Transverse colon (tissue), 4 donors: ENCODE results near the gene OLA1. TPM values are rescaled to one million over a fixed set of nuclear protein-coding genes. Genes with fewer than 3 reads are reported as not detected.
A peak's percentile ranks its signal among the peaks of the same experiment; 100 is the strongest.

ENCODE experiments used
- DNase-seq: peaks from one replicate; pipeline ENCODE4 v3.0.0-alpha.2; 2019
- H3K27ac ChIP-seq, 4 donors: fragments of 200-600 bp; sonication (generic); 2 replicates each; pipeline ENCODE4 v1.5.1; 2016 to 2018; ENCODE audit warnings: inconsistent platforms in 4 of 4
- H3K27me3 ChIP-seq: fragments of 200-600 bp; sonication (generic); 2 replicates; pipeline ENCODE4 v1.5.1; 2017; ENCODE audit warnings: inconsistent platforms
- H3K36me3 ChIP-seq, 4 donors: fragments of 200-600 bp; sonication (generic); 2 replicates each; pipeline ENCODE4 v1.5.1; 2017 to 2019; ENCODE audit warnings: inconsistent platforms in 4 of 4
- H3K4me1 ChIP-seq, 4 donors: fragments of 200-600 bp; sonication (generic); 2 replicates each; pipeline ENCODE4 v1.5.1; 2017 to 2020; ENCODE audit warnings: inconsistent platforms in 4 of 4
- H3K4me3 ChIP-seq, 4 donors: fragments of 200-600 bp; sonication (generic); 1 replicate in 1 of 4; 2 replicates in 3 of 4; pipeline versions ENCODE4 v1.5.1 to v1.6.1; 2017 to 2019; ENCODE audit warnings: inconsistent platforms in 4 of 4
- H3K9me3 ChIP-seq, 2 donors: fragments of 200-600 bp; sonication (generic); 2 replicates each; pipeline ENCODE4 v1.5.1; 2017 to 2019; ENCODE audit warnings: inconsistent platforms in 2 of 2
- EP300 ChIP-seq: sonication (generic); formaldehyde crosslinking; IDR thresholded peaks from one replicate; pipeline ENCODE4 v1.6.1; 2017; ENCODE audit warnings: antibody characterized with exemption, low read depth
- POLR2A ChIP-seq: fragments of 450-650 bp; IDR thresholded peaks from one replicate; pipeline ENCODE4 v1.6.1; 2016; ENCODE audit warnings: antibody characterized with exemption, mild to moderate bottlenecking, moderate library complexity
- POLR2AphosphoS5 ChIP-seq, 3 donors: sonication (generic); formaldehyde crosslinking; IDR thresholded peaks; one replicate each; pipeline ENCODE4 v1.6.1; 2016; ENCODE audit warnings: antibody characterized with exemption in 3 of 3
- WGBS, 2 donors: methylation state at CpG; one replicate each; pipeline ENCODE4 v1.1.5; 2018; ENCODE audit warnings: low coverage in 1 of 2; 5-methylcytosine and 5-hydroxymethylcytosine counted together
- in situ Hi-C, 4 donors: fragments of 200-750 bp; cut with MboI; loops; one replicate each; pipeline versions ENCODE4 v1.15.0 to v1.15.1; 2017; ENCODE audit warnings: low sequenced_read_pairs in 3 of 4, low pct_ligation_motif_present in 1 of 4, low pct_unique_long_range_greater_than_20kb in 1 of 4
- intact Hi-C: fragments of 100-400 bp; cut with DNase I; formaldehyde crosslinking; loops from one replicate; pipeline ENCODE4 v1.15.1; 2023; ENCODE audit warnings: low total_unique reads
- total RNA-seq, 4 donors: library from RNA; depleted of rRNA; stranded (reverse); fragments of >200 nt; gene quantifications; one replicate each; pipeline ENCODE4 v1.1.0, GENCODE V29; 2016
- TF ChIP-seq, protein P1 (sequence below), 5 experiments: fragments of 200-600 bp in 3 of 5; fragments of 450-650 bp in 2 of 5; sonication (generic) in 3 of 5; IDR thresholded peaks; 1 replicate in 2 of 5; 2 replicates in 3 of 5; pipeline ENCODE4 v1.5.1; 2016 to 2017; ENCODE audit warnings: antibody characterized with exemption in 5 of 5, inconsistent platforms in 3 of 5, mild to moderate bottlenecking in 2 of 5, moderate library complexity in 1 of 5

The OLA1 gene
- total RNA-seq, 4 donors from 2014 or later, result 6.7 to 47.7 (median 37.1) TPM

DNA sequence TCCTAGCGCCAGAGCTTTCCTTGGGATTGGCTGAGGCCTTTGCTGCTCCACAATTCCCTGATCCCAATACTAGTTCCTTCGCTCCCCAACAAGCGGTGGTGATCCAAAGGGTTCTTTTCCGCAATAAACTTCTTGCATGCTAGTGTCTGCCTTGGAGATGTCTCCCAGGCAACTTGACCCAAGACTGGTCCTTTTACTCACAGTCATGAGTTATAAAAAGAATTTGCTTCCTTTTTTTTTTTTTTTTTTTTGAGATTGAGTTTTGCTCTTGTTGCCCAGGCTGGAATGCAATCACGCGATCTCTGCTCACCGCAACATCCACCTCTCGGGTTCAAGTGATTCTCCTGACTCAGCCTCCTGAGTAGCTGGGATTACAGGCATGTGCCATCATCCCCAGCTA is 193.4 kb downstream of the OLA1 start:
- H3K4me3 ChIP-seq, result no peak overlapping the region
- intact Hi-C loops, result no loop called here
- in situ Hi-C loops, result loop anchor here in 2 of 4 donors (25.0 kb wide), 1 partner anchor 643 kb away; no protein-coding TSS in a partner anchor
- WGBS, 2 donors, result 75 to 97% methylated on average over 7 to 8 of the region's 8 CpGs
- no peak for DNase-seq
- no peaks in the 10 kb centered on the region for H3K27me3 ChIP-seq
- TF ChIP-seq EP300 (no peak), POLR2A (no peak), POLR2AphosphoS5 (IDR thresholded peaks at IDR 0.05) (no peak)
- TF ChIP-seq, protein P1, sequence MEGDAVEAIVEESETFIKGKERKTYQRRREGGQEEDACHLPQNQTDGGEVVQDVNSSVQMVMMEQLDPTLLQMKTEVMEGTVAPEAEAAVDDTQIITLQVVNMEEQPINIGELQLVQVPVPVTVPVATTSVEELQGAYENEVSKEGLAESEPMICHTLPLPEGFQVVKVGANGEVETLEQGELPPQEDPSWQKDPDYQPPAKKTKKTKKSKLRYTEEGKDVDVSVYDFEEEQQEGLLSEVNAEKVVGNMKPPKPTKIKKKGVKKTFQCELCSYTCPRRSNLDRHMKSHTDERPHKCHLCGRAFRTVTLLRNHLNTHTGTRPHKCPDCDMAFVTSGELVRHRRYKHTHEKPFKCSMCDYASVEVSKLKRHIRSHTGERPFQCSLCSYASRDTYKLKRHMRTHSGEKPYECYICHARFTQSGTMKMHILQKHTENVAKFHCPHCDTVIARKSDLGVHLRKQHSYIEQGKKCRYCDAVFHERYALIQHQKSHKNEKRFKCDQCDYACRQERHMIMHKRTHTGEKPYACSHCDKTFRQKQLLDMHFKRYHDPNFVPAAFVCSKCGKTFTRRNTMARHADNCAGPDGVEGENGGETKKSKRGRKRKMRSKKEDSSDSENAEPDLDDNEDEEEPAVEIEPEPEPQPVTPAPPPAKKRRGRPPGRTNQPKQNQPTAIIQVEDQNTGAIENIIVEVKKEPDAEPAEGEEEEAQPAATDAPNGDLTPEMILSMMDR (IDR thresholded peaks at IDR 0.05), result no peak
- no peaks in the 10 kb centered on the region for H3K9me3 ChIP-seq
- no peaks in the 10 kb centered on the region for H3K36me3 ChIP-seq
- peaks cover 4 to 19% (median 10%) of the 10 kb centered on the region in 4 donors for H3K4me1 ChIP-seq
- no peak overlapping the region for H3K27ac ChIP-seq

DNA sequence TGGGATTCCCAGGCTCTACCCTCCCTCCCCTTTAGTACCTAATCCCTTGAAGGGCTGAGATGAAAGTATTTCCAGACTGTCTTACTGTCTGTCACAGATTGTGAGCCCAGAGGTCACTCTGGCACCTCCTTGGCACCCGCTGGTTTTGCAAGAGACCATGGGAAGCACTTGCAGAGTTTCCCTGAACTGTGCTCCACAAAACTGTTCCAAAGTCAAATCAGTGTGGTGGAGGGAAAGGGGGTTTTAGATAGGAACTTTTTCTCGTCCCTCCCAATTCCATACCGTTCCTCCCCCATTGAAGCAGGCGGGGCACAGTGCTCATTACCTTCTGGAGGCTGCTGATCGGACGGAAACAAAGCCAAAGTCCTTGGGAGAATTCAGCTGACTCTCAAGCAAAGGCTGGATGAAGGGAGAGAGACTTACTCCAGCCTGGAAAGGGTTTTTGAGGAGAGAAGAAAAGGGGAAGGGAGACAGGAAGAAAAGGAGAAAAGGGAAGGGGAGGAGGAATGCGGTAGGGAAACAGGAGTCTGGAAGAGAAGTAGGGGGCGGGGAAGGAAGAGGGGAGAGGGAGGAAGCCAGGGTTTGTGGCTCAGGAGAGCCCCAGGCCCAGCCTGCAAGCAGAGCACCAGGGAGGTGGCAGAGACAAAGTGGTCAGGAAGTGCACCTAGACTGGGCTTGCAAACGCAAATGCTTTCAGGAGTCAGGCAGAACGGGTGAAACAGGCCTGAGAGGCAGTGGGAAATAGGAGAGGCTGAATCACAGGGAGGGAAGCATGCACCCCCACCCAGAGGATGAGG is 194.8 kb downstream of the OLA1 start:
- H3K4me3 ChIP-seq, result no peak overlapping the region
- H3K27me3 ChIP-seq, result no peaks in the 10 kb centered on the region
- H3K4me1 ChIP-seq, result peaks cover 4 to 19% (median 10%) of the 10 kb centered on the region in 4 donors
- intact Hi-C loops, result no loop called here
- 72 to 80% methylated on average over 4 to 10 of the region's 10 CpGs for WGBS, 2 donors
- no peak for TF ChIP-seq POLR2A
- TF ChIP-seq POLR2AphosphoS5 (IDR thresholded peaks at IDR 0.05), result no peak
- TF ChIP-seq, protein P1 (IDR thresholded peaks at IDR 0.05), result no peak
- TF ChIP-seq EP300, result no peak
- in situ Hi-C loops, result loop anchor here in 2 of 4 donors (25.0 kb wide), 1 partner anchor 641 kb away; no protein-coding TSS in a partner anchor
- DNase-seq, result no peak
- no peaks in the 10 kb centered on the region for H3K9me3 ChIP-seq
- no peak overlapping the region for H3K27ac ChIP-seq
- H3K36me3 ChIP-seq, result no peaks in the 10 kb centered on the region

DNA sequence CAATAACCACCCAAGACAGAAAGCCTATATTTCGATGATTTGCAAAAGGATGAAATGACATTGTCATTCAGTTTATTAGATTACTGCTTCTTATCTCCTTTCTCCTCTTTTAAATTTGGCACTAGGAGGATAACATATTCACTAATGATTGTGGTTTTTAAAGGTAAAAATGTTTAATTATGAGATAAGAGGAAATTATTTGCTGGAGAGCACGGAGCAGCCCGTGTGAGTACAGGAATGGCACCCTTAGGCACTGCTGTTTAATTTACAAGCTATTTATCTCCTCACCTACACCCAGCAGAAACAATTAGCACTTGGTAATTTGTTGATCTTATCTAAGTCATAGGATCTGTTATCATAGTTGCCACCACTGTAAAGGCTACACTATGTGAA is 195.8 kb downstream of the OLA1 start:
- H3K27ac ChIP-seq, result peak overlapping the region in 2 of 4 donors; percentile 2 to 26
- intact Hi-C loops, result no loop called here
- no peak for TF ChIP-seq POLR2AphosphoS5 (IDR thresholded peaks at IDR 0.05)
- TF ChIP-seq EP300, result no peak
- TF ChIP-seq, protein P1 (IDR thresholded peaks at IDR 0.05), result no peak
- no peak for TF ChIP-seq POLR2A
- in situ Hi-C loops, result loop anchor here in 2 of 4 donors (25.0 kb wide), 1 partner anchor 640 kb away; no protein-coding TSS in a partner anchor
- H3K36me3 ChIP-seq, result no peaks in the 10 kb centered on the region
- H3K4me3 ChIP-seq, result no peak overlapping the region
- 58 to 59% methylated on average over 3 of the region's 3 CpGs for WGBS, 2 donors
- no peak for DNase-seq
- no peaks in the 10 kb centered on the region for H3K9me3 ChIP-seq
- H3K4me1 ChIP-seq, result peaks cover 4 to 19% (median 10%) of the 10 kb centered on the region in 4 donors
- H3K27me3 ChIP-seq, result no peaks in the 10 kb centered on the region

DNA sequence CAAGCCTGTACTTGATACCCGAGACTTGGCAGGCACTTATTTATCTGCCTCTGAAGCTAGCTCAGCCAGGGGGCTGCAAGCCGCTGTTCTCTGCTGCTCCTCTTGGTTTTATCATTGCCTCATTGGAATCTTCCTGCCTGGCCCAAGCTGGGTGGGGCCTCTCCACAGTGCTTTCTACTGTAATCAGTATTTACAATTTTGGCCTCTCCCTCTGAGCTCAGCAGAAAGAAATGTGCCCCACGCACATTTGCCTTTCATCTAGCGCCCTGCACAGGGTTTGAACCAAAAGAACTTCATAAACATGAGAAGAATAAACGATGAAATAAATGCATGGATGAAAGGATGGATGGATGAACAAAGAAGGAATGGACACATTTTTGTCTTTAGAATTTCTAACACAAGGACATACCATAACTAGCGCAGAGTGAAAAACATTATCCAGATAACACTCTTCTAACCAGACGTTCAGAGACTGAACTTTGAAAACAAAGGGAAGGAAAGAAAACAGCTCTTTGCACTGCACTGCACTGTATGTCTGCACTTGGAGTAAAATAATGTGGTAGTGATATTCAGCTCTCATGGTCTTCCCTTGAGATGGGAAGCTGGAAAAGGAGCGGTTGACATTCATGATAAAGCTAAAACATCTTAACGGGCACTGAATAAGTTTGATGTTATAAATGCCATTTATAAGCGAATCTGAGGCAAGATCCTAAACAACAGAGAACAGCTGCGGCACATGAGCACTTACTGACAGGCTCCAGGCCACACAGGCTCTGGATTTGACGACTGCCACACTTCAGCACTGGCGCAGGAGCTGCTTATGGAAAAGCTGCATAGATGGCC is 196.4 kb downstream of the OLA1 start:
- in situ Hi-C loops (loop anchor here in 2 of 4 donors (25.0 kb wide), 1 partner anchor 640 kb away; no protein-coding TSS in a partner anchor), intact Hi-C loops (no loop called here)
- H3K36me3 ChIP-seq, result no peaks in the 10 kb centered on the region
- no peaks in the 10 kb centered on the region for H3K9me3 ChIP-seq
- TF ChIP-seq EP300, result no peak
- TF ChIP-seq POLR2A, result no peak
- no peak for TF ChIP-seq POLR2AphosphoS5 (IDR thresholded peaks at IDR 0.05)
- TF ChIP-seq, protein P1 (IDR thresholded peaks at IDR 0.05), result no peak
- peak; percentile 63 for DNase-seq
- H3K27ac ChIP-seq, result peak overlapping the region; percentile 14 to 32 (median 22)
- H3K4me1 ChIP-seq, result peaks cover 4 to 19% (median 10%) of the 10 kb centered on the region in 4 donors
- H3K4me3 ChIP-seq, result no peak overlapping the region
- H3K27me3 ChIP-seq, result no peaks in the 10 kb centered on the region
- WGBS, 2 donors, result 49 to 54% methylated on average over 11 to 13 of the region's 13 CpGs
